Gastrocnemius medialis (tissue), 4 donors: ENCODE data around the gene PKLR.

ENCODE experiments used
- POLR2A ChIP-seq, 2 donors: fragments of 450-650 bp; IDR thresholded peaks; one replicate each; pipeline ENCODE4 v1.6.1; 2017; ENCODE audit warnings: antibody characterized with exemption in 2 of 2, mild to moderate bottlenecking in 2 of 2, moderate library complexity in 2 of 2
- TF ChIP-seq, protein P1 (sequence below), 5 experiments: fragments of 450-650 bp in 3 of 5; fragments of 200-600 bp in 2 of 5; sonication (generic) in 2 of 5; IDR thresholded peaks in 4 of 5; conservative IDR thresholded peaks in 1 of 5; 1 replicate in 4 of 5; 2 replicates in 1 of 5; pipeline ENCODE4 v1.5.1; 2016 to 2019; ENCODE audit warnings: antibody characterized with exemption in 5 of 5, mild to moderate bottlenecking in 3 of 5, moderate library complexity in 3 of 5

DNA sequence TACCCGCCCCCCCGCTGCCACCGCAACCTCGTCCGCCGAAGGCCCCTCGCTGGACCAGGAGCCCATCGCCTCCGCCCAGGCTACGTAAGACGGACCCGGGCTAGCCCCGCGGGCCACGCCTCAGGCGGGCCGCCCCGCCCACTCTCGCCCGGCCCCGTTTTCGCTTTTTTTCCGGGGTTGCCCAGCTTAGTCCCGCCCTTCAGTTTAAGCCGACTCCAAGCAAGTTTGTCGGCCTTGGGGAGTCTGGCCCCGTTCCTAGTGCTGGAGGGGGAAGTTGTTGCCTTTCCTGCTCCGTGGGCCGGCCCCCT is 22.4 kb upstream of the PKLR start:
- TF ChIP-seq, protein P1, sequence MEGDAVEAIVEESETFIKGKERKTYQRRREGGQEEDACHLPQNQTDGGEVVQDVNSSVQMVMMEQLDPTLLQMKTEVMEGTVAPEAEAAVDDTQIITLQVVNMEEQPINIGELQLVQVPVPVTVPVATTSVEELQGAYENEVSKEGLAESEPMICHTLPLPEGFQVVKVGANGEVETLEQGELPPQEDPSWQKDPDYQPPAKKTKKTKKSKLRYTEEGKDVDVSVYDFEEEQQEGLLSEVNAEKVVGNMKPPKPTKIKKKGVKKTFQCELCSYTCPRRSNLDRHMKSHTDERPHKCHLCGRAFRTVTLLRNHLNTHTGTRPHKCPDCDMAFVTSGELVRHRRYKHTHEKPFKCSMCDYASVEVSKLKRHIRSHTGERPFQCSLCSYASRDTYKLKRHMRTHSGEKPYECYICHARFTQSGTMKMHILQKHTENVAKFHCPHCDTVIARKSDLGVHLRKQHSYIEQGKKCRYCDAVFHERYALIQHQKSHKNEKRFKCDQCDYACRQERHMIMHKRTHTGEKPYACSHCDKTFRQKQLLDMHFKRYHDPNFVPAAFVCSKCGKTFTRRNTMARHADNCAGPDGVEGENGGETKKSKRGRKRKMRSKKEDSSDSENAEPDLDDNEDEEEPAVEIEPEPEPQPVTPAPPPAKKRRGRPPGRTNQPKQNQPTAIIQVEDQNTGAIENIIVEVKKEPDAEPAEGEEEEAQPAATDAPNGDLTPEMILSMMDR (IDR thresholded peaks at IDR 0.05 in 4 of 5, conservative IDR thresholded peaks at IDR 0.05 in 1 of 5) = no peak
- TF ChIP-seq POLR2A (IDR thresholded peaks at IDR 0.05) = no peak
